HL-60/S4 treated with retinoic acid at 250 ng/mL for 4 days and 3 days (cell line): ENCODE measurements around the gene BOD1L1.
"Not testable (repeated sequence)": the region's sequence is repeated elsewhere in the genome, so short reads cannot be mapped to it uniquely, and the experiment has no call there.

Experiments
- in situ Hi-C: fragments of 300-500 bp; cut with MboI; formaldehyde crosslinking; loops from 2 replicates; pipeline ENCODE4 v1.7.0; 2022; ENCODE audit warnings: low sequenced_read_pairs

Gene BOD1L1

GRCh38 chr4:13560111-13560510 lies 67.4 kb downstream of the BOD1L1 start:
- in situ Hi-C loops = not testable (repeated sequence)

DNA sequence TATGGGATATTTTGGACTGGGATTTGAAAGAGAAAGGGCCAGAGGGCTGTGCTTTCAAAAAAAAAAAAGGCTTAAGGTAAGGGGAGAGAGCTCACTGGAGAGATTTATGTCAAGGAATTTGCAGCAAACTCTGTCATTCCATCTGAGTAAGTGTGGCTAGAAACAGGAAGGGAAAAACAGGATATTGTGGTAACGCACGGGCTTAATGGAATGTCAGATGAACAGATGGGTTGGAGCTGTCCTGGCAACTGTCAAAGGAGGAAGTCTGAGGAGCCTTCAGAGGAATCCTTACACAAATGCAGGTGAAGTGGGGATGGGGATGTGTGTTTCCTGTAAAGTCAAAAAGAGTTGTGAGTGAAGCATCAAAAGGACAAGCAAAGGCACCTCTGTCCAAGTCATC lies 68.1 kb downstream of the BOD1L1 start:
- in situ Hi-C loops = loop anchor here (10.0 kb wide), 1 partner anchor 825 kb away; no protein-coding TSS in a partner anchor

DNA sequence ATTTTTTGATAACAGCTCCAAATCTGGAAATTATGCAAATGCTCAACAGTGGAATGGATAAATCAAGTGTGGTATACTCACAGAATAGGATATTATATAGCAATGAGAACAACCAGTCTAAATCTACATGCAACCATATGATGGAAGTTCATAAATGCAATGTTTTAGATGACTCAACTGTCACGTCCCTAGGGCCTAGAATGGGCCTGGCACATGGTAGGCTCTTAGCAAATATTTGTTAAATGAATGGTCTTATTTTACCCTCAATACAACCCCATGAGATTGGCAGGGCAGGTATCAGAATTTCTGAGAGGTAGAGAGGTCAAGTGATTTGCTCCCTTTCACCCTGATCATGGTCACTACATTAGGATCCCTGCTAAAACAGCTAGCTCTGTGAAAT lies 68.6 kb downstream of the BOD1L1 start:
- in situ Hi-C loops = loop anchor here (10.0 kb wide), 1 partner anchor 824 kb away; no protein-coding TSS in a partner anchor

- in situ Hi-C loops = loop anchor here (10.0 kb wide), 1 partner anchor 821 kb away; no protein-coding TSS in a partner anchor
These were observed 72.2 kb downstream of the BOD1L1 start for GRCh38 chr4:13555325-13555724.

DNA sequence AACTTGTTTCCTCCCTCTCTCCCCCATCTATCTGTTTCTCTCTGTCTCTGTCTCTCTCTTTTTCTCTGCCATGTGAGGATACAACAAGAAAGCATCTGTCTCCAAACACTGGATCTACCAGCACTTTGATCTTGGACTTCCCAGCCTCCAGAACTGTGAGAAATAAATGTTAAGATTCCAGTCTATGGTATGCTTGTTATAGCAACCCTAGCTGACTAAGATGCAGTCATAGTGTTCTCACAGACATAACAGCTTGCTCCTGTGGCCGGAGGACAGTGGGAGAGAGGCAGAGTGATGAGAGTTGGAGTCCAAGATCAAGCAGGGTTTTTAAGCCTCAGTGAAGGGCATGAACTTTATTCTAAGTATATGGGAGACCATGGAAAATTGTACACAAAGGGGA lies 74.4 kb downstream of the BOD1L1 start:
- in situ Hi-C loops = loop anchor here (10.0 kb wide), 1 partner anchor 818 kb away; no protein-coding TSS in a partner anchor

DNA sequence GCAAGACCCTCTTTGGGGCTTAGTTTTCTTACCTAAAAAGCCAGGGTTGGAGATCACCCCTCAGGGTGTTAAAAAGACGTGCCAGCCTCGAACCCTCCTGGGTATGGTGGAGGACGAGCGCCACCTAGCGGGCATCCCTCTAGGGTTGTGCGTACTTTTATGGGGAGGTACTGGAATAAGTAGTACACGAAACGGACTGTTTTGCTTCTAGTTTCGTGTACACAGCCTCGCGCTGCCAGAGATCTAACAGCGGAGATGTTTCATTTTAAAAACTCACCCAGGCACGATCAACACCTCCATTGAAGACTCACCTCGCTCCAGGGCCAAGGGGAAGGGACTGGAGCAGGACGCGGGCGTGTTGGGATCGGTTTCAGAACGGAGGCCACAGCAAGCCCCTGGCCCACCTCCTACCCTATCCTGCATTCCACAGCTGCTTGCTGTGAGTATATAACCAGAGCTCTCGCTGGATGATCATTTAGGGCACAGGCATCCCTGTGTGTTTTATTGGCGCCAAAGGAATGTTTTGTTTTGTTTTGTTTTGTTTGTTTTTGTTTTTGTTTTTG lies 78.5 kb downstream of the BOD1L1 start:
- in situ Hi-C loops = loop anchor here (10.0 kb wide), 1 partner anchor 704 kb away; no protein-coding TSS in a partner anchor

- in situ Hi-C loops = loop anchor here (10.0 kb wide), 1 partner anchor 704 kb away; no protein-coding TSS in a partner anchor
These were observed 79.2 kb downstream of the BOD1L1 start for GRCh38 chr4:13548059-13548983.

DNA sequence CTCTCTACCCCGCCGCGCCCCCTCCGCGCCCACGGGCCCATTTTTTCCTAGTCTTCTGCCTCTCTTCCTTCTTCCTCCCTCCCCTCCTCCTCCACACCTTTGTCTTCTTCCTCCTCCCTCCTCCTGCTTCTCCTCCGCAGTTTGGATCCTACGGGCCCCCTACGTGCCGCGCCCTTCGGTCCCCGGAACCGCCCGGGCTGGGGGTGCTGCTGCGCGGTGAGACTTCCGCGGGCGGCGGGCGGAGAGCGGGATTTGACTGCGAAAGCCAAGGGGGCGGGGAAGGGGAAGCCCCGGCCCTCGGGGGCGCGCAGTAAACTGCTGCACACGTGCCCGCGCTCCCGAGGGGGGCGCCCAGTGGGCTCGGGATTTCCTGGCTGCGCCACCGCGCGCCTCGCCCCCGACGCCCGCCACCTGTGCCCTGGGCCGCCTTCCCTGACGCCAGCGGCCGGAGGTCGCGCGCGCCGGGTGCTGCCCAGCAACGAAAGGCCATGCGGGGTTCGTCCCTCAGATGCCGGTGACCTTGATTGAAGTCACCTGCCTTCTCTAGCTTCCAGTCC lies 80.0 kb downstream of the BOD1L1 start:
- in situ Hi-C loops = loop anchor here (10.0 kb wide), 1 partner anchor 703 kb away; no protein-coding TSS in a partner anchor

- in situ Hi-C loops = loop anchor here (10.0 kb wide), 1 partner anchor 702 kb away; no protein-coding TSS in a partner anchor
These were observed 80.5 kb downstream of the BOD1L1 start for GRCh38 chr4:13546941-13547484.

GRCh38 chr4:13546142-13546940 lies 81.2 kb downstream of the BOD1L1 start:
- in situ Hi-C loops = loop anchor here (10.0 kb wide), 1 partner anchor 702 kb away; no protein-coding TSS in a partner anchor

DNA sequence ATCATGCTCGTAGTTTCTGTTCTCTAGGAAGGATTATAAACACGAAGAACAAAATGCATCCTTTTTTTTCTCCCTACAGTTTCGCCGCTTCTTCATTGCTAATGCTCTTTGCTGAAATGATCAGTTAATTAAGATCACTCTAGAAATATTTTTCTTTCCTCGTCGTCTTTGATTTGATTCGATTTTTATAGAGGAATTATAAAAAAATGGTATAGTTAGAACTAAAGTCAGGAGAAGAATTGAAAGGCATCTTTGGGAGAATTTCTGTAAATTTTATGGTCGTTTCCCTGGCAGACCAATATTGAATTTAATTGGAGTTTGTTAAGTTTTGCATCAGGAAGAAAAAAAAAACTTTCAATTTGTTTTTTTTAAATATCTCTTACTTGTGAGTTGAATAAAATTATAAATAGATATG lies 82.1 kb downstream of the BOD1L1 start:
- in situ Hi-C loops = loop anchor here (10.0 kb wide), 1 partner anchor 701 kb away; no protein-coding TSS in a partner anchor

DNA sequence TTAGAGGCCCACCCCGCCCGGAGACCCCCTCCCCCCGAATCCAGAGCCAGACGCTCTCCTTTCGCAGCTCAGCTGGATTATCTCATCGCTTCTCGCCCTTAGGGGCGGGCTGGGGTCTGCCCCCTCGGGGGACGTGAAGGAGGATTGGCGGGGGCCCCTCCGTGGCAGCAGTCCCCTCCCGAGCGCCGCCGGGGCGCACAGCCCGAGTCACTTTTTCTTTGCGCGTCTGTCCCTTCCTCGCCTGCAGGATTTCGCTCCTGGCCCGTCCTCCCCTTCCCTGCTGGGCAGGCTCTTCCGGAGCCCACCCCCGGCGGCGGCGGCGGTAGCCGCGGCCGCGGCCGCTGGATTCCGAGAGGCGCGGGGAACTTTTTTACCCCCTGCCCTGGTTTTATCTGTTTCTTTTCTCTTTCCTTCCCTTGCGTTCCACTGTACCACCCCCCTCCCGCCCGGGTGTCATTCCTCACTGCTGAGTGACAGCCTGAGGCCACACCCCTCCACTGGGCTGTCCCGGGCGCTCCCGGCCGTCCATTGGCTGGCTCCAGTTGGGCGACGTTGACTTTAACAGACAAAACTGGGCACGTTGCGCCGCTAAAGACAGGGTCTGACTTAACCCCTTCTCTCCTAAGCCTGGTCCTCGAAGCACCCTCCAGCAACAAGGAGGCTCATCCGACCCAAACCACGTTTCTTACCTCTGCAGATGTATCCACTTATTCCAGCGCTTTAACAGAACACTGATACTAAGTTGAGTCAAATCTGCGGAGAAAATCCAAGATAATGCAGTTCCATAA lies 82.7 kb downstream of the BOD1L1 start:
- in situ Hi-C loops = loop anchor here (10.0 kb wide), 1 partner anchor 700 kb away; no protein-coding TSS in a partner anchor

DNA sequence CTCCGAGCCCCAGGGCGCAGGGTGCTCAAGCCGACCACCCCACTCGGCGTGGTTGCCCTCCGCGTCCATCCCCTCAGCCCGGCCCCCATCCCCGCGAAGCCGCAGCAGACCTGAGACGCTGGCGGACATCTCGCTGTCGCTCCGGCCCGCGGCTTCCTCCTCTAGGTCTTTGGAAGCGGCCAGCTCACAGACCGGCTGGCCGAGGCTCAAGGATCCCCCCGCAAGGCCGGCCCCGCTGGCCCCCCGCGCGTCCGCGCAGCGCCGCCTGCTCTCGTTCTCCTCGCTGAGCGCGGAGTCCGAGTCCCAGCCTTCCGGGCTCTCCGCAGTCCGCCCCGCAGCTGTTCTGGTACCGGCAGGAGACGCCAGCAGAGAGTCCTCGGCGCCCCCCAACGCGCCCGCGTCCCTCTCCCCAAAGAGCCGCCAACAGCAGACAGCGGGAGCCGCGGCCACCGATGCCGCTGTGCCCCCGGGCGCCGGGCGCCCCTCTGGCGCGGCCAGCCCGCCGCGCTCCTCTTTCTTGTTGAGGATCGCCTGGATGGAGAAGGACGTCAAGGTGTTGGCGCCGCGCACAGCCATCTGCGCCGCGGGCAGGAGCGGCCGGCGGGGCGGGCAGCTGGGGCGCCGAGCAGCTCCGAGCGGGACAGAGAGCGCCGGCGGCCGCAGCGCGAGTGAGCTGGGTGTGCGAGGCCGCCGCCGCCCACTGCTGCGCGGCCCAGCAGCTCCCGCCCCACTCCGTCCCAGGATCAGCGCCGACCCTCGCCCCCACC lies 83.5 kb downstream of the BOD1L1 start, which contains the start of gene NKX3-2:
NKX3-2 (minus strand) TSS at position 670 of the 767 bp plus-strand sequence; CDS start at position 576, 94 bp downstream.
- in situ Hi-C loops = loop anchor here (10.0 kb wide), 1 partner anchor 699 kb away; no protein-coding TSS in a partner anchor

- in situ Hi-C loops = loop anchor here (10.0 kb wide), 1 partner anchor 698 kb away; no protein-coding TSS in a partner anchor
These were observed 84.3 kb downstream of the BOD1L1 start for GRCh38 chr4:13543032-13543838.

DNA sequence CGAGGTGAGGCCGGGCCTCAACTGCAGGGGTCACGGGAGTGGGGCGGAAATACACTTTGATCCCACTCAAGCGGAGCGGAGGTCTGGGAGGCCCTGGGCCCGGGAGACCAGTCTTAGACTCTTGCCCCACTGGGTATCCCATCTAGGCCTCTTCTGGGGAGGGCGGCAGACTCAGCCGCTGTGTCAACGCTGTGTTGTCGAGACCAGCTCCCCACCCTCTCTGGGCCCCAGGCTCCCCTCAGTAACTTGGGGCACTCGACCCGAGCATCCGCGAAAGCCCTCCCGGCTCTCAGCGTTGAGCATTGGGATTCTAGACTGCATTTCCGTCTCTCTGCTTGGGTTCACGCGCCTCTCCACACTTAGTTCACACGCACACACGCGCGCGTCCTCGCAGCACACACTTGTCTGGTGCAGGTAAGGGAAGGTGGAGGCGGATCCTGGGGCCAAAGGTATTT lies 84.9 kb downstream of the BOD1L1 start:
- in situ Hi-C loops = loop anchor here (10.0 kb wide), 1 partner anchor 698 kb away; no protein-coding TSS in a partner anchor

DNA sequence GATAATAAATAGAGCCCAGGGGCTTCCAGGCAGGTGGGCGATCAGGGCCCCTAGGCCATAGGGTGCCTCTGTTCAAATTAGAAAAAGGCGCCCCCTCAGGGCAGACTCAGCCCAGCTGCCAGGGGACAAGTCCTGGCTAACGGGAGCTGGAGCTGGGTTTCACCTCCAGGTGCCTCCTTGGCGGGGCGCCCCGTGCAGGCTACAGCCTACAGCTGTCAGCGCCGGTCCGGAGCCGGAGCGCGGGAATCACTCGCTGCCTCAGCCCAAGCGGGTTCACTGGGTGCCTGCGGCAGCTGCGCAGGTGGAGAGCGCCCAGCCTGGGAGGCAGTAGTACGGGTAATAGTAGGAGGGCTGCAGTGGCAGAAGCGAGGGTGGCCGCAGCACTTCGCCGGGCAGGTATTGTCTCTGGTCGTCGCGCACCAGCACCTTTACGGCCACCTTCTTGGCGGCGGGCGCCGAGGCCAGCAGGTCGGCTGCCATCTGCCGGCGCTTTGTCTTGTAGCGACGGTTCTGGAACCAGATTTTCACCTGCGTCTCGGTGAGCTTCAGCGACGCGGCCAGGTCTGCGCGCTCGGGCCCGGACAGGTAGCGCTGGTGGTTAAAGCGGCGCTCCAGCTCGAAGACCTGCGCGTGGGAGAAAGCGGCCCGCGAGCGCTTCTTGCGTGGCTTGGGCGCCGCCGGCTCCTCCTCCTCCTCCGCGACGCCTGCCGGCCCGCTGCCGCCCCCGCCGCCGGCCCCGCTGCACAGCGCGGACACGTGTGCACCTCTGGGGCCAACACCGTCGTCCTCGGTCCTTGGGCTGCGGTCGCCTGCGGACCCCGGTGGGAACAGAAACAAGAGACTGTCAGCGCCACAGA lies 85.6 kb downstream of the BOD1L1 start:
- in situ Hi-C loops = loop anchor here (10.0 kb wide), 1 partner anchor 697 kb away; no protein-coding TSS in a partner anchor
